Measurements from ENCODE around the gene HTR1E. TPM values are rescaled to one million over a fixed set of nuclear protein-coding genes. Genes with fewer than 3 reads are reported as not detected.

HTR1E gene
- total and polyA plus RNA-seq, 12 donors: not detected

- H3K9me3 ChIP-seq: no peaks in the 10 kb centered on the region
- no peaks in the 10 kb centered on the region for H3K4me1 ChIP-seq
- 71 to 72% methylated on average over 3 of the region's 3 CpGs for WGBS, 2 donors
- H3K4me3 ChIP-seq: no peak overlapping the region
- intact Hi-C loops (cut with DNase I): no loop called here
- no peaks in the 10 kb centered on the region for H3K36me3 ChIP-seq
- no peak overlapping the region for H3K27ac ChIP-seq
- no peak for TF ChIP-seq CTCF (IDR thresholded peaks at IDR 0.05)
- DNase-seq (no peak), ATAC-seq (no peak)
- peaks cover 0 to 4% (median 0%) of the 10 kb centered on the region in 7 donors for H3K27me3 ChIP-seq
These were observed 12.4 kb downstream of the HTR1E start for GRCh38 chr6:86949771-86950170.

GRCh38 chr6:86952991-86953390 is 15.7 kb downstream of the HTR1E start:
- H3K9me3 ChIP-seq: no peaks in the 10 kb centered on the region
- H3K27ac ChIP-seq: no peak overlapping the region
- H3K27me3 ChIP-seq: no peaks in the 10 kb centered on the region
- ATAC-seq: no peak
- H3K36me3 ChIP-seq: no peaks in the 10 kb centered on the region
- intact Hi-C loops (cut with DNase I): no loop called here
- no peak overlapping the region for H3K4me3 ChIP-seq
- WGBS, 2 donors: 57 to 62% methylated on average over 1 of the region's 1 CpG
- no peaks in the 10 kb centered on the region for H3K4me1 ChIP-seq
- DNase-seq: no peak
- TF ChIP-seq CTCF (IDR thresholded peaks at IDR 0.05): no peak

GRCh38 chr6:86959656-86960055 is 22.3 kb downstream of the HTR1E start:
- no peaks in the 10 kb centered on the region for H3K27me3 ChIP-seq
- TF ChIP-seq CTCF (IDR thresholded peaks at IDR 0.05): no peak
- no peaks in the 10 kb centered on the region for H3K36me3 ChIP-seq
- ATAC-seq (no peak), DNase-seq (no peak)
- H3K4me3 ChIP-seq: no peak overlapping the region
- H3K4me1 ChIP-seq: no peaks in the 10 kb centered on the region
- WGBS, 2 donors: 47 to 60% methylated on average over 2 of the region's 2 CpGs
- no peak overlapping the region for H3K27ac ChIP-seq
- intact Hi-C loops (cut with DNase I): no loop called here
- H3K9me3 ChIP-seq: no peaks in the 10 kb centered on the region

GRCh38 chr6:86961455-86962200 is 24.3 kb downstream of the HTR1E start:
- H3K36me3 ChIP-seq: no peaks in the 10 kb centered on the region
- no peaks in the 10 kb centered on the region for H3K9me3 ChIP-seq
- ATAC-seq (no peak), DNase-seq (no peak)
- H3K27ac ChIP-seq: no peak overlapping the region
- no peak for TF ChIP-seq CTCF (IDR thresholded peaks at IDR 0.05)
- no peaks in the 10 kb centered on the region for H3K4me1 ChIP-seq
- no peaks in the 10 kb centered on the region for H3K27me3 ChIP-seq
- 67 to 69% methylated on average over 8 of the region's 8 CpGs for WGBS, 2 donors
- intact Hi-C loops (cut with DNase I): no loop called here
- H3K4me3 ChIP-seq: no peak overlapping the region
